NB4 (cell line): ENCODE data around the gene KMT2C.
"Not testable (repeated sequence)": the region's sequence is repeated elsewhere in the genome, so short reads cannot be mapped to it uniquely, and the experiment has no call there.

Source experiments
- DNase-seq: peaks from one replicate; pipeline ENCODE4 v3.0.0; 2010; ENCODE audit warnings: low read depth
- H3K4me3 ChIP-seq: one replicate; pipeline ENCODE4 v1.5.1; 2011; ENCODE audit warnings: mild to moderate bottlenecking, low read depth, low read length, moderate library complexity
- MYC ChIP-seq: IDR thresholded peaks from 2 replicates; pipeline ENCODE4 v1.6.1; 2011; ENCODE audit warnings: low read depth, low read length
- POLR2A ChIP-seq: IDR thresholded peaks from 2 replicates; pipeline ENCODE4 v1.6.1; 2011; ENCODE audit warnings: mild to moderate bottlenecking; ENCODE audit not compliant: insufficient read length; ENCODE audit errors: extremely low read depth
- TF ChIP-seq, protein P1 (sequence below): IDR thresholded peaks from one replicate; pipeline ENCODE4 v1.5.1; 2012; ENCODE audit warnings: low read depth, low read length
- TF ChIP-seq, protein P2 (sequence below): IDR thresholded peaks from 2 replicates; pipeline ENCODE4 v1.6.1; 2011; ENCODE audit warnings: low read depth, low read length

Gene KMT2C

DNA sequence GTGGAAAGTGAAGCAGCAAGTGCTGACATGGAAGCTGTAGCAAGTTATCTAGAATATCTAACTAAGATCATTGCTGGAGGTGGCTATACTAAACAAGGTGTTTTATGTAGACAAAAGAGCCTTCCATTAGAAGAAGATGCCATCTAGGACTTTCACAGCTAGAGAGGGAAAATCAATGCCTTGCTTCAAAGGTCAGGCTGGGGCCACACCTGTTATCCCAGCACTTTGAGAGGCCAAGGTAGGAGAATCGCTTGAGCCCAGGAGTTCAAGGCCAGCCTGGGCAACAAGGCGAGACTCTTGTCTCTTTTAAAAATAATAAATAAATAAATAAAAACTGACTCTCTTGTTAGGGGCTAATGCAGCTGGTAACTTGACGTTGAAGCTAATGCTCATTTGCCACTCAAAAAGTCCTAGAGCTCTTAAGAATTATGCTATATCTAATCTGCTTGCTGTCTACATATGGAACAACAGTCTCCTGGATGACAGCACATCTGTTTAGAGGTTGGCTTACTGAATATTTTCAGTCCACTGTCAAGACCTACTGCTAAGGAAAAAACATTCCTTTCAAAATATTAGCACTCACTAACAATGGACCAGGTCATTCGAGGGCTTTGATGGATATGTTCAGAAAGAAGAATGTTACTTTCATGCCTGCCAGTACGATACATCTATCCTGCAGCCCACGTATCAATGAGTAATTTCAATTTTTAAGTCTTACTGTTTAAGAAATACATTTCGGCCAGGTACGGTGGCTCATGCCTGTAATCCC, 58.9 kb downstream of the KMT2C start:
- not testable (repeated sequence) for DNase-seq, H3K4me3 ChIP-seq

DNA sequence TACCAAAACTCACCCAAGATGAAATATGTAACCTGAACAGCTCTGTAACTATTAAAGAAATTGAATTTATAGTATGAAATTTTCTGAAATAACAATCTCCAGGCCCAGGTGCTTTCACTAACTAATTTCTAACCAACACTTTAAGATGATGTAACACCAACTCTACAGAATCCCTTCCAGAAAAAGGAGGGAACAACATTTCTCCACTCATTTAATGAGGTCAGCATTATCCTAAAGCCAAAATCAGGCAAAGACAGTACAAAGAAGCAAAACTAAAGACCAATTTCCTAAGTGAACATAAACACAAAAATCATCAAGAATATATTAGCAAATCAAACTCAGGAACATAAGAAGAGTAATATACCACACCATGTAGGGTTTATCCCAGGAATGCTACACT, 65.5 kb downstream of the KMT2C start:
- no peak overlapping the region for H3K4me3 ChIP-seq
- DNase-seq: no peak
- TF ChIP-seq POLR2A: no peak
- TF ChIP-seq, protein P1, sequence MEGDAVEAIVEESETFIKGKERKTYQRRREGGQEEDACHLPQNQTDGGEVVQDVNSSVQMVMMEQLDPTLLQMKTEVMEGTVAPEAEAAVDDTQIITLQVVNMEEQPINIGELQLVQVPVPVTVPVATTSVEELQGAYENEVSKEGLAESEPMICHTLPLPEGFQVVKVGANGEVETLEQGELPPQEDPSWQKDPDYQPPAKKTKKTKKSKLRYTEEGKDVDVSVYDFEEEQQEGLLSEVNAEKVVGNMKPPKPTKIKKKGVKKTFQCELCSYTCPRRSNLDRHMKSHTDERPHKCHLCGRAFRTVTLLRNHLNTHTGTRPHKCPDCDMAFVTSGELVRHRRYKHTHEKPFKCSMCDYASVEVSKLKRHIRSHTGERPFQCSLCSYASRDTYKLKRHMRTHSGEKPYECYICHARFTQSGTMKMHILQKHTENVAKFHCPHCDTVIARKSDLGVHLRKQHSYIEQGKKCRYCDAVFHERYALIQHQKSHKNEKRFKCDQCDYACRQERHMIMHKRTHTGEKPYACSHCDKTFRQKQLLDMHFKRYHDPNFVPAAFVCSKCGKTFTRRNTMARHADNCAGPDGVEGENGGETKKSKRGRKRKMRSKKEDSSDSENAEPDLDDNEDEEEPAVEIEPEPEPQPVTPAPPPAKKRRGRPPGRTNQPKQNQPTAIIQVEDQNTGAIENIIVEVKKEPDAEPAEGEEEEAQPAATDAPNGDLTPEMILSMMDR: no peak
- TF ChIP-seq, protein P2, sequence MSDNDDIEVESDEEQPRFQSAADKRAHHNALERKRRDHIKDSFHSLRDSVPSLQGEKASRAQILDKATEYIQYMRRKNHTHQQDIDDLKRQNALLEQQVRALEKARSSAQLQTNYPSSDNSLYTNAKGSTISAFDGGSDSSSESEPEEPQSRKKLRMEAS: no peak
- no peak for TF ChIP-seq MYC

DNA sequence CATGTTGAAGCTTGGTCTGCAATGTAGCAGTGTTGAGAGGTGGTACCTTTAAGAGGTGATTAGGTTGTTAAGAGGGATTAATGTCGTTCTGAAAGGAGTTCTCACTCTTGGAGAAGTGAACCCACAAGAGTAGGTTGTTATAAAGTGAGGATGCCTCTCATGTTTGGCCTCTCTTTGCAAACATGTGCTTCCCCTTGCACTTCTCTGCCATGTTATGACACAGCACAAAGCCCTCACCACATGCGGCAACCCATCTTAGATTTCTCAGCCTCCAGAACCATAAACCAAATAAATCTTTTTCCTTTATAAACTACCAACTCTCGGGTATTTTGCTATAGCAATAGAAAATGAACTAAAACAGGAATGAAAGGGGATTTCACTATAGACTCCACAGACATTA, 66.3 kb downstream of the KMT2C start:
- peak; percentile 19 for DNase-seq
- H3K4me3 ChIP-seq: no peak overlapping the region
- TF ChIP-seq POLR2A (no peak), MYC (0 out of 2 replicates have a peak, but pooled peaks have one; percentile 23)
- TF ChIP-seq, protein P2: peak; percentile 37; the same call in 1 of the 2 replicates
- TF ChIP-seq, protein P1: no peak

DNA sequence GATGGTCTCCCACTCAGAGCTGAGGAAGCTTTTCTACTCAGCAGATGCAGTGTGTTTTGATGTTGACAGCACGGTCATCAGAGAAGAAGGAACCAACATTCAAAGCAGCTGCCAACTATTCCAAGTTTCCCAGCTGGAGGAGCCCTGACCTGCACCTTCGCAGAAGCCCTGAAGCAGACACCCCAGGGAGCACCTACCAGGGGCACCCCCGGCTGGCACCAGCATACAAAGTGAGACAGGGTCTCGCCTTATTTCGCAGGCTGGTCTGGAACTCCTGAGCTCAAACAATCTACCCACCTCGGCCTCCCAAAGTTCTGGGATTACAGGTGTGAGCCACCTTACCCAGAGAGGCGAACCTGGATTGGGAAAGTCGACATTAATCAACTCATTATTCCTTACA, 68.6 kb downstream of the KMT2C start:
- no peak for DNase-seq
- TF ChIP-seq POLR2A (no peak), MYC (no peak)
- TF ChIP-seq, protein P2: no peak
- TF ChIP-seq, protein P1: no peak
- H3K4me3 ChIP-seq: no peak overlapping the region

DNA sequence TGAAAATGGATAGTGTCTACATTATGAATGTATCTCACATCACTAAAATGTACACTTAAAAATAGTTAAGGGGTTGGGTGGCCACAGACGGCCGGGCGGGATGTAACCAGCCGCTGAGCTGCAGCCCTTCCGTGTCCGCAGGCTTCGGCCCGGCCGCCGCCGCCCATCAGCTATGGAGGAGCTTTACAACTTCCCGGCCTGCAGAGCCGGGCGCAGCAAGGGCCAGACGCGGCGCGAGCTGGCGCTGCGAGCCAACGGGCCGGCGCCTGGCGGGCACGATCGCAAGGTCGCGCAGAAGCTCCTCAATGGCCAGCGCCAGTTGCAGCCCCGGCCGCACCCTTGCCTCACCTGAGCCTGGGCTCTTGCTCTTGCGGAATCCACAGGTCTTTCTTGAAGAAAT, 69.1 kb downstream of the KMT2C start:
- H3K4me3 ChIP-seq: no peak overlapping the region
- TF ChIP-seq, protein P1: no peak
- no peak for DNase-seq

DNA sequence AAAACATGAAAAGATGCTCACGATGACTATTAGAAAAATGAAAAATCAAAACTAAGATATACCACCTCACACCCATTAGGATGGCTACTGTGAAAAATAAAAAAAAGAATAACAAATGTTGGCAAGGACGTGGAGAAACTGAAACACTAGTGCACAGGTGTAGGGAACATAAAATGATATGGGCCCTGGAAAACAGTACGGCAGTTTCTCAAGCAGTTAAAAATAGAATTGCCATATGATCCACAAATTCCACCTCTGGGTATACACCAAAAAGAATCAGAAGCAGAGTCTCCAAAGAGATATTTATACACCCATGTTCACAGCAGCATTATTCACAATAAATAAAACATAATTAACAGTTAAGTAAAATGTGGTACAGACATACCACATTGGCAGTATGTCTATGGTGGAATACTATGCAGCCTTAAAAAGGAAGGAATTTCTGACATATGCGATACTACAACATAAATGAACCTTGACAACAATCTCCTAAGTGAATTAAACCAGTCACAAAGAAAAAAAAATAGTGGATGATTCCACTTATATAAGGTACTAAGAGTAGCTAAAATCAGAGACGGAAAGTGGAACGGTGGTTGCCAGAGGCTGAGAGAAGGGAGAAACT, 69.7 kb downstream of the KMT2C start:
- TF ChIP-seq POLR2A (no peak), MYC (no peak)
- TF ChIP-seq, protein P2: no peak
- TF ChIP-seq, protein P1: no peak

More for the DNA sequence above, 69.7 kb downstream of the KMT2C start:
- no peak for DNase-seq
- H3K4me3 ChIP-seq: no peak overlapping the region
